Measurements from ENCODE around the gene RAPGEF6.

The RAPGEF6 gene

DNA sequence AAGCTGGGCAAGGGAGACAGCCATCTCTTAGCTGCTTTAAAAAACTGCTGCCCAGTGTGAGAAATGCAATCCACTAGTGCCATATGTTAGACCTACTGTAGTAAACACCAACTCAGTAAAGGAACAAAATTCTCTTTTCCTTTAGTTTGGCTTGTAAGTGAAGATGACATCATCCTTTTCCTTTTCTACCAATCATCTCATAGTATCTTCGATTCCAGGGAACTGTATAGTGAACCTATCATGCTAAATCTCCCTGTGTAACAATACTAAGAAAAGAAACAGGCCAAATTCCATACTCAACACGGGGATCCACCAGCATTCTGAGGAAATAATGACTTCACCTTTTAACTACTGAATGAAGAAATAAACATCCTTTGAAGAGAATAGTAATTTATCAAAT is 100.1 kb downstream of the RAPGEF6 start:
- Histone ChIP-seq H3K9me3 (ENCODE audit: insufficient read depth, low read depth, low read length) (no peaks in the 10 kb centered on the region), H4K8ac (ENCODE audit: low read depth, low read length) (no peak overlapping the region), H3K4me1 (ENCODE audit: control insufficient read depth in 1 of 2, insufficient read depth in 2 of 2, low read length in 2 of 2) (no peaks in the 10 kb centered on the region), H4K12ac (ENCODE audit: low read depth, low read length) (no peak overlapping the region), H2AK5ac (ENCODE audit: low read length) (no peak overlapping the region), H3K79me1 (ENCODE audit: low read length) (no peaks in the 10 kb centered on the region), H3K9ac (ENCODE audit: low read length) (no peak overlapping the region), H2BK5ac (ENCODE audit: low read depth, low read length, poor library complexity) (no peak overlapping the region), H2BK12ac (ENCODE audit: low read length) (no peak overlapping the region), H3K4me3 (ENCODE audit: low read depth, low read length) (no peak overlapping the region), H3K27ac (ENCODE audit: low read depth, low read length) (no peak overlapping the region), H3K79me2 (ENCODE audit: control insufficient read depth, insufficient read depth, low read length, poor library complexity) (no peaks in the 10 kb centered on the region), H3K18ac (ENCODE audit: low read length) (no peak overlapping the region), H2AFZ (ENCODE audit: insufficient read depth, low read length, poor library complexity) (no peak overlapping the region), H3K27me3 (ENCODE audit: insufficient read depth, low read length) (no peaks in the 10 kb centered on the region), H2BK120ac (ENCODE audit: insufficient read depth, low read length, poor library complexity) (no peak overlapping the region), H4K91ac (ENCODE audit: low read depth, low read length) (no peak overlapping the region), H3K36me3 (ENCODE audit: control insufficient read depth in 1 of 2, insufficient read depth in 2 of 2, low read length in 2 of 2) (no peaks in the 10 kb centered on the region), H3K4ac (ENCODE audit: low read depth, low read length) (no peak overlapping the region), H3K23ac (ENCODE audit: low read length) (no peak overlapping the region), H3K14ac (ENCODE audit: low read length) (no peak overlapping the region), H3K4me2 (ENCODE audit: low read length) (no peak overlapping the region)
- DNase-seq, result peak in 1 of 2 donors; percentile 1
- no CpG with 5 or more reads among the region's 2 CpGs for WGBS (ENCODE audit: extremely low coverage, insufficient coverage, insufficient read length)

DNA sequence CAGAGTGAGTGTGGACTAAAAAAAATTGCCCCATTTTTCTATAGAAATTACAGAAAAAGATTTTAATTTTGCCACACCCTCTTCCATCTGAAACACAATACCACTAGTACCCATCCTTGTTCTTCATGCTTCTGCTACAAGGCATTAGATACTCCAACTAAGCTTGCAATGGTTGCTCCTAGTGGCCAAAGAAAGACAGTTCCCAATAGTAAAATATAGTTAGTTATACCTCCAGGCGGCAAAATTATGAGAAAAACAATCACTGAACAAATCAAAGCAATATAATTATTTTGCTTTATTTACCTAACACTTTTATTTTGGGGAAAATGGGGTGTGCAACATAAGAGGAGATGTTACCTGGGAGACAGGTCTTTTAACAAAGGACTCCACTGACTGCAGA is 101.2 kb downstream of the RAPGEF6 start:
- Histone ChIP-seq H4K12ac (ENCODE audit: low read depth, low read length) (no peak overlapping the region), H2AK5ac (ENCODE audit: low read length) (no peak overlapping the region), H4K91ac (ENCODE audit: low read depth, low read length) (no peak overlapping the region), H2BK12ac (ENCODE audit: low read length) (no peak overlapping the region), H3K18ac (ENCODE audit: low read length) (no peak overlapping the region), H3K27me3 (ENCODE audit: insufficient read depth, low read length) (no peaks in the 10 kb centered on the region), H3K4me1 (ENCODE audit: control insufficient read depth in 1 of 2, insufficient read depth in 2 of 2, low read length in 2 of 2) (no peaks in the 10 kb centered on the region), H3K27ac (ENCODE audit: low read depth, low read length) (no peak overlapping the region), H3K23ac (ENCODE audit: low read length) (no peak overlapping the region), H3K4ac (ENCODE audit: low read depth, low read length) (no peak overlapping the region), H3K79me1 (ENCODE audit: low read length) (no peaks in the 10 kb centered on the region), H3K79me2 (ENCODE audit: control insufficient read depth, insufficient read depth, low read length, poor library complexity) (no peaks in the 10 kb centered on the region), H3K9ac (ENCODE audit: low read length) (no peak overlapping the region), H2AFZ (ENCODE audit: insufficient read depth, low read length, poor library complexity) (no peak overlapping the region), H3K36me3 (ENCODE audit: control insufficient read depth in 1 of 2, insufficient read depth in 2 of 2, low read length in 2 of 2) (no peaks in the 10 kb centered on the region), H2BK5ac (ENCODE audit: low read depth, low read length, poor library complexity) (no peak overlapping the region), H3K9me3 (ENCODE audit: insufficient read depth, low read depth, low read length) (no peaks in the 10 kb centered on the region), H4K8ac (ENCODE audit: low read depth, low read length) (no peak overlapping the region), H3K4me2 (ENCODE audit: low read length) (no peak overlapping the region), H3K14ac (ENCODE audit: low read length) (no peak overlapping the region), H3K4me3 (ENCODE audit: low read depth, low read length) (no peak overlapping the region), H2BK120ac (ENCODE audit: insufficient read depth, low read length, poor library complexity) (no peak overlapping the region)
- DNase-seq, result peak in 1 of 2 donors; percentile 2
- no CpG with 5 or more reads among the region's 1 CpG for WGBS (ENCODE audit: extremely low coverage, insufficient coverage, insufficient read length)

DNA sequence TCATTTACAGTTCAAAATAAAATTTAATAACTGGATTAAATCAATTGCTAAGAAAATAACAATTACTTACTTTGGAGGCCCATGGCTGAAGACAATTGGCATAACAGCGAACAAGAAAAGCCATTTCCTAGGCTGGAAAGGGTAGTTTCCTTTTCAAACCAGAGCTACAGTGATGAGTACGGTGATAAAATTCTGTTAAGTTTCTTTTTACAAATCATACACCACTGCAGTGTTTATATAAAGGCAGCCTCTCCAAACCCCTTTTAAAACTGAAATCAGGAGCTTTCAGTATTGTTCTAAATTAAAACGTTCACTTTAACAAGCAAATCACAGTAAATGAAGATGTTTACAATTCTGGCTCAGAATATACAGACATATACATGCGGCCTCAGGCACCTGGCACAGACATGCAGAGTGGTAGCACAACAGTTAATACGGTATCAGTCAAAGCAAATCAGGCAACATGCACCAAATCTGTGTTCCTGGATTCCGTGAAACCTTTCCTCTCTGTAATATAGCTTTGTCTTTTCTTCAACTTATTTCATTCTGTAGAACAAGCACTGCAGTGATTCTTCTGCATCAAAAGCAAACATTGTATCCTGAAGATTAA is 102.9 kb downstream of the RAPGEF6 start:
- H3K36me3 ChIP-seq (ENCODE audit: control insufficient read depth in 1 of 2, insufficient read depth in 2 of 2, low read length in 2 of 2), result no peaks in the 10 kb centered on the region
- no peak overlapping the region for H3K23ac ChIP-seq (ENCODE audit: low read length)
- H2BK12ac ChIP-seq (ENCODE audit: low read length), result no peak overlapping the region
- no CpG with 5 or more reads among the region's 6 CpGs for WGBS (ENCODE audit: extremely low coverage, insufficient coverage, insufficient read length)
- H3K4me1 ChIP-seq (ENCODE audit: control insufficient read depth in 1 of 2, insufficient read depth in 2 of 2, low read length in 2 of 2), result no peaks in the 10 kb centered on the region
- no peak for DNase-seq
- no peak overlapping the region for H3K4me2 ChIP-seq (ENCODE audit: low read length)
- H2AK5ac ChIP-seq (ENCODE audit: low read length), result no peak overlapping the region
- no peaks in the 10 kb centered on the region for H3K79me2 ChIP-seq (ENCODE audit: control insufficient read depth, insufficient read depth, low read length, poor library complexity)
- no peak overlapping the region for H4K8ac ChIP-seq (ENCODE audit: low read depth, low read length)
- H3K18ac ChIP-seq (ENCODE audit: low read length), result no peak overlapping the region
- no peaks in the 10 kb centered on the region for H3K79me1 ChIP-seq (ENCODE audit: low read length)
- no peak overlapping the region for H3K14ac ChIP-seq (ENCODE audit: low read length)
- no peaks in the 10 kb centered on the region for H3K9me3 ChIP-seq (ENCODE audit: insufficient read depth, low read depth, low read length)
- H3K4me3 ChIP-seq (ENCODE audit: low read depth, low read length), result no peak overlapping the region
- H2AFZ ChIP-seq (ENCODE audit: insufficient read depth, low read length, poor library complexity), result no peak overlapping the region
- H3K4ac ChIP-seq (ENCODE audit: low read depth, low read length), result no peak overlapping the region
- H2BK120ac ChIP-seq (ENCODE audit: insufficient read depth, low read length, poor library complexity), result no peak overlapping the region
- H3K27ac ChIP-seq (ENCODE audit: low read depth, low read length), result no peak overlapping the region
- no peaks in the 10 kb centered on the region for H3K27me3 ChIP-seq (ENCODE audit: insufficient read depth, low read length)
- H3K9ac ChIP-seq (ENCODE audit: low read length), result no peak overlapping the region
- H4K12ac ChIP-seq (ENCODE audit: low read depth, low read length), result no peak overlapping the region
- H4K91ac ChIP-seq (ENCODE audit: low read depth, low read length), result no peak overlapping the region
- H2BK5ac ChIP-seq (ENCODE audit: low read depth, low read length, poor library complexity), result no peak overlapping the region

DNA sequence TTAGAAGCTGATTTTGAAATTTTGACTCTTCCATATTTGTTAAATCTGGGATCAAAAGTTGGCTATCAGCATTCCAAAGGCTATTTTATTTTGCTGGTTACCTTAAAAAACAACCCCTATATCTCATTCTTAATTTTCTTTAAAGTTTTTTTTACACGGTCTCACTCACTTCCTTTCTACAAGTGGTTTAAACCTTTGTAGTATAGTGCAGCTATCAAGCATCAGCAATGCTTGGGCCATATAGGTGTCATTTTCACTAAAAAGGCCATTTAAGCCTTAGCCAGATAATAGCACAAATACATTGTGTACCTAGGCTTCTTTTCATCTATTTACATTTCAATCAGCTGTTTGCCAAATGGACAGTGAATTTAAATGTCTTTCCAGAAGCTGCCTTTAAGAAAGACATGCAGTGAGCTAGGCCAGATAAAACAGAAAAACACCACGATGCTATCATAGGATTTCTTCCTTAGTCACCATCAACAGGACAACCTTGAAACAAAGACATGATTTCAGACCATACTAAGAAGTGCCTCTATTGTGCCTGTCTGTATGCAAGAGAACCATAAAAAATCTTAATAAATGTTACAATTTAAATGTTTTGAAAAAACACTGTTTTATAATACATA is 104.2 kb downstream of the RAPGEF6 start:
- Histone ChIP-seq H3K79me1 (ENCODE audit: low read length) (no peaks in the 10 kb centered on the region), H4K91ac (ENCODE audit: low read depth, low read length) (no peak overlapping the region), H3K27ac (ENCODE audit: low read depth, low read length) (no peak overlapping the region), H3K27me3 (ENCODE audit: insufficient read depth, low read length) (no peaks in the 10 kb centered on the region), H2BK12ac (ENCODE audit: low read length) (no peak overlapping the region), H3K4me1 (ENCODE audit: control insufficient read depth in 1 of 2, insufficient read depth in 2 of 2, low read length in 2 of 2) (no peaks in the 10 kb centered on the region), H4K8ac (ENCODE audit: low read depth, low read length) (no peak overlapping the region), H3K4me3 (ENCODE audit: low read depth, low read length) (no peak overlapping the region), H3K79me2 (ENCODE audit: control insufficient read depth, insufficient read depth, low read length, poor library complexity) (no peaks in the 10 kb centered on the region), H2BK5ac (ENCODE audit: low read depth, low read length, poor library complexity) (no peak overlapping the region), H2BK120ac (ENCODE audit: insufficient read depth, low read length, poor library complexity) (no peak overlapping the region), H3K36me3 (ENCODE audit: control insufficient read depth in 1 of 2, insufficient read depth in 2 of 2, low read length in 2 of 2) (no peaks in the 10 kb centered on the region), H3K9ac (ENCODE audit: low read length) (no peak overlapping the region), H2AFZ (ENCODE audit: insufficient read depth, low read length, poor library complexity) (no peak overlapping the region), H2AK5ac (ENCODE audit: low read length) (no peak overlapping the region), H3K14ac (ENCODE audit: low read length) (no peak overlapping the region), H4K12ac (ENCODE audit: low read depth, low read length) (no peak overlapping the region), H3K4me2 (ENCODE audit: low read length) (no peak overlapping the region), H3K4ac (ENCODE audit: low read depth, low read length) (no peak overlapping the region), H3K9me3 (ENCODE audit: insufficient read depth, low read depth, low read length) (no peaks in the 10 kb centered on the region), H3K23ac (ENCODE audit: low read length) (no peak overlapping the region), H3K18ac (ENCODE audit: low read length) (no peak overlapping the region)
- 100% methylated on average over 1 of the region's 2 CpGs for WGBS (ENCODE audit: extremely low coverage, insufficient coverage, insufficient read length)
- DNase-seq, result no peak
